HPDE6-E6E7 (cell line): ENCODE measurements around the gene NECTIN1.
A peak's percentile ranks its signal among the peaks of the same experiment; 100 is the strongest.

Experiments used
- DNase-seq: peaks from one replicate; pipeline ENCODE4 v3.0.0; 2011; ENCODE audit warnings: missing footprints; ENCODE audit errors: extremely low spot score

The NECTIN1 gene

DNA sequence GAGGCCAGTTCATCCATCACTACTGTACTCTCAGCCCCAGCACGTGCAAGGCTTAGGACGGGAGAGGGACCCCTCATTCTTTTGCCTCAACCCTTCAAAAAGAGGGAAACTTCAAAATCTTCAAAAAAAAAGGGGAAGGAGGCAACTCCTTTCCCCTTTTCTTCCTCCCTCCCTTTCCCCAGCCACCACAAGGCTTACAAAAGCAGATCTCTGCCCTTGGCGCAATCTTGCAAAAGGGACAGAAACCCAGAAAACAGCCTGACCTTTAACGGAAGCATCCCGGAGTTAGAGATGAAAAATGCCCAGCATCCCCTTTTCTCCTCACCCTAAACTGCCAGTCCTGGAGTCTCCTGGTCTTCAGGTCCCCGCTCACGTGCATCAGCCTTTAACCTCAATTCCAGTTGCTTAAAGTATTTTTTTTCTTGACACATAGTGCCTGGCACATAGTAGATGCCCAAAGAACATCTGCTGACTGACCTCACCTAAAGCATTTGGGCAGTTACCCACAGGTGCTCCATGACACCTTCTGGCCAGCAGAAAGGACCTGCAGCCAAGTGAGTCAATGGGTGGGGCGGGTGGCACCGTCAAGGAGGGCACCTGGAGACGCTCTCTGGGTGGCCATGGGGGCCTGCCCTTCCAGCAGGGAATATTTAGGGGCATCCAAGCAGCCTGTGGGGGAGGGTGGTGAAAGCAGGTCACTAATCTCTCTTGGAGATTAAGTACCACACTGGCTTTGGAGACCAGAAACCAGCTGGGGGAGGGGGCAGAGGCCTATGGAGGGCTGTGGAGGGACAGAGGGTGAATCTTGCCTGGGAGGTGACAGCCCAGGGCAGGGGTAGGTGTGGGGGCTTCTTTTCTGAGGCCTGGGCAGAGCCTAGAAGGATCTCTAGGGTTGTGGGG is 16.3 kb downstream of the NECTIN1 start:
- DNase-seq = no peak

DNA sequence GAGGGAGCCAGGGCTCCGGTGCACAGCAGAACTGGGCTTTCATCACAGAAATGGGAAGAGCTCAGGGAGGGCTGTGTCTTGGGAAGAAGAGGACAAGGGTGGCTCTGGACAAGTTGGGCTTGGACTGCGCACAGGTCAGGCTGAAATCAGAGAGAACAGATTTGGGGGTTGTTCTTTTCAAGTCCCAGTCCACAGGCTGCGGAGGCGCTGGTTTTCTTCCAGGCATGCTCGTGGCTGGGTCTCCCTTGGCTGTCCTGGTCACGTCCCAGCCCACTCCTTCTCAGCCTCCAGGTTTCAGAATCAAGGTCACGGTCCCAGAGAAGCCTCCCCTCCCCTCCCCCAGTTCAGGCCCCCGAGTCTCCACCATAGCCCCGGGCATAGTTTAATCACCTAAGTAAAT is 17.0 kb downstream of the NECTIN1 start:
- DNase-seq = no peak

DNA sequence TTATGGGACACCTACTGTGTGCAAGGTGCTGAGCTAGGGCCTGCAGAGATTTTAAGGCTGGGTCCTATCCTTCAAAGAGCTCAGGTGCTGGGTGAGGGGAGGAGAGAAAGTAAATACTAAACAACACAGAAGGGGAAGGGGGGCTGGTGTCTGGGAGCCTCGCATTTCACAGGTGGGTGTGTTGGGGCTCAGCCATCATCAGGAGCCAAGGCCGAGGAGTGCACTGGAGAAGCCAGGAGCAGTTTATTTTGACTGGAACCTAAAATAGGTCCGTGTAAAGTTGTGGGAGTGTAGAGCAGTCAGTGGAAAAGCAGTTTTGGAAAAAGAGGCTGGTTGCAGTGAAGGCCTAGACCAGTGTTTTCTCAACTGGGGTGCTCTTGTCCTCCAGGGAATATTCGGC is 17.5 kb downstream of the NECTIN1 start:
- DNase-seq = no peak

DNA sequence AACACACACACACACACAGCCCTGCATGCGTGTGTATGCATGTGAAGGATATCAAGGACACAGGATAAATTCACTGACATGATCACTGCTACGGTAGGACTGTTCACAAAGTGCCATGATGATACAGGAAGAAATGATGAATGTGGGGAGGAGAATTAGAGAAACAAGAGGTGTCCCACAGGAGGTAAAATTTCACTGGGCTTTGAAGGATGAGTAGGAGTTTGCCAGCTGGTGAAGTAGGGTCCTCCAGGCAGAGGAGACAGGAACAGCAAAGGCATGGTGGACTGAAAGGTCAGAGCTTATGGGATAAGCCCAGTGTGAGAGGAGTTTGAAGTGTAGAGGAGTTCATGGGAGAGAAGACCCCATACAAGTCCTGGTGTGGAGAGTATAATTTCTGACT is 18.6 kb downstream of the NECTIN1 start:
- DNase-seq = no peak

DNA sequence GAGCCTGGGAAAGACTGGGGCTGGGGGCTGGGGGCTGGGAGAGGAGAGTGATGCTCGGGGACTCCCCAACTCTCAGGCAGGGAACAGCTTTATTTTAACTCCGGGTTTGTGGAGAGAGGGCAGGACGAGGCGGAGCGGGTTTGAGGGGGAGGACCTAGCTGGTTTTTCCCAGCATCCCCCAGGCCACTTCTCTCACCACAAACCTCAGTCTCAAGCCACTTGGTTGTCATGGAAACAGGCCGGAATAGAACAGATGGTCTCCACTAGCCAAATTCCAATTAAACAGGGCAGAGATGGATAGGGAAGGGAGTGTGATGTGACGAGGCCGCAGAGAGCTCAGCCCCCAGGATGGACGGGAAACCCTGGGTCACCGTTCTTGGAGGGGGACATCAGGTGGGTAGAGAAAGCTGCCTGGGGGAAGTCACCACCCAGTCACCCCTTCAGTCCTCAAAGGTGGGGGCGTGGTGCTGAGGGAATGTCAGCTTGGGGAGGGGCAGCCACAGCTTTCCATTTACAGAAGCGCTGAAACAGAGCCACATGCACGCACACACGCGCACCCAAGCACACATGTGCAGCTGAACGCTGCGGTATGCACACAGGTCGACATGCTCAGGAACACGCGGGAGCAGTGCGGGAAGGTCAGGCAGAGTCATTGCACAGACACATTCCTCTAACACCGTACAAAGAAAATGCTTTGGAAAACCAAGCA is 19.2 kb downstream of the NECTIN1 start:
- no peak for DNase-seq

DNA sequence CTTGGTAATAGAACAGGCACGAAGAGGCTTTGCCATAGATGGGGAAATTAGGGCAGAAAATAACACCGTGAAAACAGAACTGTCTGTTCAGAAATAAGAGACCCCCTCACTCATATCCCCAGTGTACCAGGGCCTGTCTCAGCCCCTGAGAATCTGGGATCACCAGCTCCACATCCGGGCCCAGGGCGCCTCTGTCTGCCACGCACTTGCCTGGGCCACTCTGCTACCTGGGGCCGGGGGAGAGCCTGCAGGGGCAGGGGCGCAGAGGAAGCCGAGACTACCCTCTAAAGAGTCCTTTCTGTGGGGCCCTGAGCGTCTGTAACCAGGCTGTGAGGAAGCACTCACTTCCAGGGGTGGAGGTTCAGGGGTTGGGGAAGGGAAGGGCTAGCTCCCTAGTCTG is 19.8 kb downstream of the NECTIN1 start:
- no peak for DNase-seq

DNA sequence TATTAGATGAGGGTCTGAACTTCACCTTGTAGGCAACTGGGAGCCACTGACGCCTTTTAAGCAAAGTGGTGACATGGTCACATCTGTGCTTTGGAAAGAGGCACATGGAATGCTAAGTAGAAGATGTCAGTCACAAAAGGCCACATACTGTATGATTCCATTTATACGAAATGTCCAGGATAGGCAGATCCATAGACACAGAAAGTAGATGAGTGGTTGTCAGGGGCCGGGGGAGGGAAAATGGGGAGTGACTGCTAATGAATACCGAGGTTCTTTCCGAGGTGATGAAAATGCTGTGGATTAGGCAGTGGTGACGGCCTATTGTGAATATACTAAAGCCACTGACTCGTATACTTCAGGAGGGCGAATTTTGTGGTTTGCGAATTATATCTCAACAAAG is 20.6 kb downstream of the NECTIN1 start:
- no peak for DNase-seq

DNA sequence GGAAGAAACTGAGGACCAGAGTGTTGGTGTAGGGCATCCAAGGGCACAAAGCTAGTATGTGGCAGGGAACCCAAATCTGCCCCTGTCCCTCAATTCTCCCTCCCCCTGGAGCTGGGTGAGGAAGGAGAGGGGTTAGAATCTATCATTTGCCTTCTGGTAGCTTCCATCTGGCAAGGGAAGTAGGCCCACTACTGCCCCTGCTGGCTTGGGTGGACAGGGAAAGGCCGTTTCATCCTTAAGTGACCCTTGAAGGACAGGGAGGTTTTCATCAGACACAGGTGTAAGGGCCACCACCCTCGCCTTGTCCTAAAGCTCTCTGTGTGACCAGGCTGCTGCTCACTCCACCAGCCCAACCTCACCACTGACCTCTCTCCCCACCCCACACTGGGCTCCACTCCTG is 22.1 kb downstream of the NECTIN1 start:
- DNase-seq = no peak

DNA sequence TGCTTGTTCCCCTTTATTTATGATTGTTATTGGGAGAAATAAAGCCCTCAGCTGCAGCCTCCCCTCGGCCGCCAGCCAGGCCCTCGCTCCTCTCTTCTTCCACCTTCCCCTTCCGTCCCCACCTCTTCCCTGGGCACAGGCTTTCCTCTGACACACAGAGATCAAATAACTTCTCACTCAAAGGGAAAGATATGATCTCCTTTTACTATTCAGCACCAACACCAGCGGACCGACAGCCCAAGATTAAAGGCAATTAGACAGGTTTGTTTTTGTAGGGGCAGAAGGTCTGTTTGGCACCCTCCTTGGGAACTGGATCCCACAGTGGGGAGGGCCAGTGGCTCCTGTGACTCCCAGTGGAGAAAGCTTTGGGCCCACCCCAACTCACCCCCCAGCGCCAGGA is 23.0 kb downstream of the NECTIN1 start:
- no peak for DNase-seq

DNA sequence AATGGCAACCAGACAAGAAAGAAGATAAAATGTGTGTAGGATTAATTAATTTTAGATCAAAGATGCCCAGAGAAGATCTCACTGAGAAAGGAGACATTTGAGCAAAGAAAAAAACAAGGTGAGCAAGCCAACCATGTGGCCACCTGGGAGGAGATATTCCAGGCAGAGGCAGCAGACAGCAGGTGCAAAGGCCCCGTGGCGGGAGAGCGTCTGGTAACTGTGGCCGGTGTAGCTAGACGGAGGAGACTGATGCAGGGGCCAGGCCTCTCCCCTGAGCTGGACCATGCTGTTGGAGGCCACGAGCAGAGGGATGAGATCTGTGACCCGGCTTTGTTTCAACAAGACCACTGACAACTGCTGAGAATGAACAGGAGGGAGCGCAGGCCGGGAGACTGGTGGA is 23.6 kb downstream of the NECTIN1 start:
- no peak for DNase-seq

DNA sequence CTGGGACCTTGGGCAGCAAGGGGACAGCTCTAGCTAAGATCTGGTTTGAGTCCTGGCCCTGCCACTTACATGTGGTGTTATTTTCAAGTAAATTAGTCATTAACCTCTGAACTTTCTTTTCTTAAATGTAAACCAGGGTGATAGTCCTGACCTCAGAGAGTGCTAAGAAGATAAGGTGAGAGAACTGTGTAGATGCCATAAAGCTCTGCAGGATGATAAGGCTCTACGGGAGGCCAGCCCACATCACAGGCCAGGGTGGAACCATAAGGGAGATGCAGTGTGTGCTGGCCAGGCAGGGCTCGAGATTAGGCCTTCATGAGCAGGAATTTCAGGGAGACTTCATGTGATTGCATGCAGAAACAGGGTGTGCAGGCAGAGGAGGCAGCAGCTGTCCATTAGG is 24.2 kb downstream of the NECTIN1 start:
- DNase-seq = no peak

DNA sequence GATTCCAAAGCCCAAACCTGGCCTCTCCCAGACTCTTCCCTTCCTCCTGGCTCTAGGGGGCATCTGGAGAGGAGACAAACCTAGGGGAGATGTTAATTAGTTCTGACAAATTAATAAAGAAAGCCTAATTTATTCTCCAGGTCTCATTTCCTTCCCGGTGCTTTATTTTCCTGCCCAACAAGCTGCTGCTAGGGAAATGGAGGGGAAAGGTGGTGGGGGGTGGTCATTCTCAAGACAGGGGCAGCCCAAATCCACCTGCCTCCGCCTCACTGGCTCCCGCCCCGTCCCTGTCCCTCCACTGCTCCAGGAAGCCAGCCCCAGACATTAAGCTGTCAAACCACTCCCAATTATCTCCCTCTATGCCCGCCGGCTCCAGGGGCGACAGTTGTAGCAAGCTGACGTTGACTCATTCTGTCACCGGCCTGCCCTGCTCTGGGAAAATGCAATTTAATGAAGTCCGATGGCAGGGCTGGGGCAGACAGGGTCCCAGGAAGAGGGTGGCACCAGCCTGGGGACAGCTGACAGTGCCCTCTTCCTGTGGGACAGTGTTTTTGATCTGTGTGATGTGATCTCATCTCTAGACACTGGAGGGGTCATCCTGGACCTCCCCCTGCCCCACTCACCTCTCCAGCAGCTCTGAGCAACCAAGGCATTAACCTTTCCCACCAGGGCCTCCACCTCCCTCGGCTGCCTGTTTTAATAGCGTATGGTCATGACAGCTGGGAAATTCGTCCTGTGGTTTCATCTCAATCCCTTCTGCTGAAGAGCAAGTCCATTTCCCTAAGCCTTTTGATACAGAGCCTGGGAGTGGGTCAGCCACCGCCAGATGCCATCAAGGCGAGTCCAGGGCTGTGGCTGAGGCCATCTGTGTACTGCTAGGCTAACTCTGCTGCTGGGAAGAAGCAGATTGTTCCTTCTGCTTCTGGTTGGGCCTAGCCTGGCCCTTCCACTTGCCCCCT is 27.1 kb downstream of the NECTIN1 start:
- DNase-seq = no peak

DNA sequence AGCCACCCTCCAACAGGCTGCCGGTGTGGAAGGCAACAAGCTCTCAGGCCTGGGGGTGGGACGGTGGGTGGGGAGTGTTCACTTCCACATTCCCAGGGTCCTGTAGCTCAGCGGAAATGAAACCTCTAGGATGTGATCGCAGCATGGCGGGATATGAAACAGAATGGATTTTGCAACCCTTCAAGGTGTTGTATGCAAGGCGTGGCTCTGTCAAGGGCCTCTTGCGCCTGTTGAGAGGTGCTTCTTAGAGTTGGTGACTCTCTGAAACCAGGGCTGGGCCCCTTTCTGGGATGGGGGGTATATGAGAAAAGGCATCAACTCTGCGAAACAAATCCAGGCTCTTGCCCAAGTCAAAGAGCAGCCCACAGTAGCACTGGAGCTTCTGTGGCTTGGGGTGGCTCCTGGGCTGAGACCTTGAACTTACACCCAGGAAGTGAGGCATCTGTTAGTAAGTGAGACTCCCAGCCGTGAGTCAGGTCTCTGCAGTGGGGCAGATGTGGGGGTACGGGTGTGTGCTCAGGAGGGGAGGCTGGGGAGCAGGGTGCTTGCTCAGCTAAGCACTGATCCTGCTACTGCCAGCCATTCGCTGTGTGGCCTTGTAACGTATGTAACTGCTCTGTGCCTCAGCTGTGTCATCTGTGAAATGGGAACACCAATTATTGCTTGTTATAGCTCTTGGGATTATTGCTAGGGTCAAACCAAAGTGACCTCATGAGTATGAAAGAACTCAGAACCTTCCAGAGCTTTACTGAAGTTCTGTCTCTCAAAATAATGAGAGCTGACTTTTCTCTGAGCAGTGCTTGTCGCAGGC is 28.3 kb downstream of the NECTIN1 start:
- no peak for DNase-seq

DNA sequence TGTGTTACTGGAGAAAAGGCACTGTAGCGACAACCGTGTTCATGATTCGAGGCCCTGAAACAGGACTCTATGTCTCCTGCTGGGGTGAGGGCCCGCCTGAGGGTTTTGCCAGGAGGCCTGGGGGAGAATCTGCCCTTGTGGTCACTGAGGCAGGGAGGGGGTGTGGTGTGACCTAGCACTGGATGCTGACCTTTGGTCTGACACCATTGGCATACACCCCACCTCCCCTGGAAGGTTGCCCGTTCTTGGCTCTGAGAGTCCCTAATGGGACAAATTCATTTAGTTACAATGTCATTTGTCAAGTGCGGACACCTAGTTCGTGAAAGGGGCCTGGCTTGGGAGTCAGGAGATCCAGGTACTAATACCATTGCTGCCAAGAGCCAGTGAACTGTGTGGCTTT is 29.0 kb downstream of the NECTIN1 start:
- no peak for DNase-seq

DNA sequence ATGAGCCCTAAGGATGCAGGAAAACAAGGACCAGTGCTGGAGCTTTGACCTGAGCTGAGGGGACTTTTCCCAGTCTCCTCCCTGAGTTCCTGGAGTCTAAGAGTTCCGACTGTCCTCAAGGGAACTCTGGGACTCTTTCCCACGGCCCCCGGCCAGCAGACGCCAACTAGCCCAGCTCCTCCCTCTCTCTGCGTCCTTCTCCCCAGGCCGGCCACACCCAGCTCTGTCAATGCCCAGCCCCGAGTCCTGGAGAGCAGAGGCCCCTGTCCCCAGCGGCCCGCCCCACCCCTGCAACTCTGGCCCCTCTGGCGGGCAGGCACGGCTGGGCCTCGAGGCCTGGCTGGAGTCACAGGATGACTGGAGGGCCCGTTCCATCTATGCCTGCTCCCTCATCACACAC is 29.8 kb downstream of the NECTIN1 start:
- no peak for DNase-seq

DNA sequence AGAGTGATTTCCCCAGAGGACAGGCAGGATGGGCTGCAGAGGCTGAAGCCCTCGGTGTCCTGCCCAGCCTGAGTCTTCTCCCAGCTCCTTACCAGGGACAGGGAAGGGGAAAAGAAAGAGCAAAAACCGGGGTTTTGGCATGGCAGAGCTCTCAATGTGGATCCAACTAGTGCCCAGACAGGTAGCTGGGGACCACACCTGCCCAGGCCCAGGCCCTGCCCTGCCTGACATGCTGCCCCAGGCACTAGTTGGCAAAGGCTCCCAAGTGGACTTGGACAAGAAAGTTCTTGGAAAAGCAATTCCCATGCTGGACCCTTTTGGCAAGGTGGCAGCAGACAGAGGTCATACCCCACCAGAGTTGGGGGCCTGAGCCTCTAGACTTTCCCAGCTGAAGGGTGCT is 31.1 kb downstream of the NECTIN1 start:
- no peak for DNase-seq

DNA sequence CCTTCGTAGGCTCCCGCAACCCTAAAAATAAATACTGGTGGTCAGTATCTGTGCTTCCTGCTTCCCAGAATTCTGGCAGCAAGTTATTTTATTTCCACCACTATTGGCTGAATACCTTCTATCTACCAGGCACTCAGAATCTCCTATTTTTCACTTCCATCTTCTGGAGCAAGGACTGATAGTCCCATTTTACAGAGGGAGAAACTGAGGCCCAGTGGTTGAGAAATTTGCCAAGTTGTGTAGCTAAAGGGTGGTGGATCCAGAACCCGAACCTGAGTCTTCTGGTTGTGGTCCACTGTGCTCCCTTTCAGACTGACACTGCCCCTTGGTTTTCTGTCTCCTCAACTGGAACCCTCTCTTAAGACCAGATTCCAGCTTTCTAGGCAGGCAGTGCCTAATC is 31.6 kb downstream of the NECTIN1 start:
- no peak for DNase-seq

DNA sequence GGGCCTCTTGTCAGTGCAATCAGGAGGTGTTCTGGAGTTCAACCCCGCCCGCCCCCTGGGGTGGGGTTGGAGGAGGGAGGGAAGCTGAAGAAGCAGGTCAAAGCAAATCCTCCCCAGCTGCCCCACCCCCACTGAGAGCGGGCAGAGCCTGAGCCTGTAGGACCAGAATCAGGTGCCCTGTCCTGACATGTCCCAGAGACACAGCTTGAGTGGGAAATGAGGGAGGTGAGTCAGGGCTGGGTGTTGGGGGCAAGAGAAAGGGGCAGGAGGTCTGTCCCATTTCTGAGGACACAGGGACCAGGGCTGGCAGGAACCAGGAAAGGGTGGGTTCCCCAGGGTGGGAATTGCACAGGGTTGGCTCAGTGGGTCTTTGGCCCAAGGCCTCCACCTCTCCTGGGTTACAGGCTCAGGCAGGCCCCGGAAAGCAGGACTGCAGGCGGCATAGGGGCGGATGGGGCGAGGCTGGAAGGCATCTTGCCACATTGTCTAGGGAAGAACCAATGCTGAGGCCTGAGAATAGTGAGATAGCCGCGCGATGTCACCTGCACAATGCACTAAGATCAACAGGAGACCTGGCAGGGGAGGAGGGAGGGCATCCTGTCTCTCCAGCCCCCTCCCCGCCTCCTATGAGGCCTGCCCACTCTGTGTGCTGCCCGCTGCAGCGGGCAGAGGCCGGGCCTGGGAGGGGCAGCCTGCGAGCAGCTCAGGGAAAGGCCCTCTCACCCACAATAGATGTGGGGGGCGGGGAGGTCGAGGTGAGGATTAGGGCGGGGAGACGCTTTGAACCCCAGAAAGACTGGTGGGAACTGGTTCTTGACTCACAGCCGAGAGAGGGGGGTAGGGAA is 32.4 kb downstream of the NECTIN1 start:
- peak; percentile 92 for DNase-seq

DNA sequence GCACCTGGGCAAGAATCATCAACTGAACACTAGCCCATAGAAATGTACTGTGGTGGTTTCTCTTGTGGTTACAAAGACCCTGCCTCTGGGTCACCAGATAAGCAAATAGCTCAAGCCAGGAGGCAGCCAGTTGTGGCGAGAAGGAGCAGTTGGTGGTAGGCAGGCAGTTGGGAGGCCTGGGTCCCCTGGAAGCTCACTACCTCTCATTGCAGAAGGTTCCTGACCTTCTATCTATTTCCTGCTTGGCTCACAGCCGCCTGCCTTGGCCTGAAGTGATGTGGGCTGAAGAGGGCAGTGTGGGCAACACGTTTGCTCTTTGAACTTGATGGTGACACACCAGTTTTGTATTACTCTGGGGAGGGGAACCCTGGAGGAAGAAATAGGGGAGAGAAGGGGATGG is 34.7 kb downstream of the NECTIN1 start:
- DNase-seq = no peak

DNA sequence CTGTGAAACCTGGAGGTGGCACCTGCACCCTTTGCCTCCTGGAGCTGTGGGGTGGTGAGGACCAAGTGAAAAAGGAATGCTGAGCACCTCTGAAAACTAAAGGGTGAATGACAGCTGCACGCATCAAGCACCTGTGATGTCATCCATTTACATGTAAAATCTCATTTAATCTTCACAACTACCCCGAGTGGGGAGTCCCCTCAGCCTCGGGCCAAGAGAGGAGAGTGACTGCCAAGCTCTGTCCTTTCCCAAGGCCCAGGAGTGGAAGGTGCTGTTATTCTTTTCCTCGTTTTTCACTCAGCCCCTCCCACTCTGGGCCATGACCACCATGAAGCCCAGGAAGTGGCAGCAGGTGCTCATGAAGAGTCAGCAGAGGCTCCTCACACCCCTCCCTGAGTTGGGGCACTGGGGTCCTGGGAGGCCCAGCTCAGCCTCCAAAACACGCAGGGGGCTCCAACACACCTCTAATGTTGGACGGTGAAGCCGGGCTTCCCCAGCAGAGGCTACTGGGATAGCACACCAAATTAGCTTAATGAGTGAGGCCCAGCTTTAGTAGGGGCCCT is 35.7 kb downstream of the NECTIN1 start:
- no peak for DNase-seq
